NCI-H1092 (cell line): ENCODE results near the gene LPIN3.
A peak's percentile ranks its signal among the peaks of the same experiment; 100 is the strongest.

ENCODE experiments used
- DNase-seq: peaks from one replicate; lab custom pipeline; 2025; lab: John Stamatoyannopoulos, UW

LPIN3 gene

GRCh38 chr20:41392871-41393704, 52.5 kb downstream of the LPIN3 start:
- no peak for DNase-seq

DNA sequence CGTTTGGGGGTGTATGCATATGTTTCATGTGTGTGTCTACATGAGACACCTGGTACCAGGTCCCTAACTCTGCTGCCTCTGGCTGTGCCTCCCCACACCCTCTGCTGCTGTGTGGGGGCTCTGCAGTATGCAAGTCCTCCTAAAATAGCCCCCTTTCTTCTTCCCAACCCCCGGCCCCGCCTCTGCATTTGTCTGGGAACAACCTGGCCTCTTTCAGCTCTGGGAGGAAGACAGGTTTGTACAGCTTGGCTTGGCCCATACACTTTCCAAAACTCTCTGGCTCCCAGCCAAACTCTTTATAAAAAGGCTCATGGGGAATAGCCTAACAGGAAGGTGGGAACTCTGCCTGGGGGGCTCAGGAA, 53.1 kb downstream of the LPIN3 start:
- no peak for DNase-seq

DNA sequence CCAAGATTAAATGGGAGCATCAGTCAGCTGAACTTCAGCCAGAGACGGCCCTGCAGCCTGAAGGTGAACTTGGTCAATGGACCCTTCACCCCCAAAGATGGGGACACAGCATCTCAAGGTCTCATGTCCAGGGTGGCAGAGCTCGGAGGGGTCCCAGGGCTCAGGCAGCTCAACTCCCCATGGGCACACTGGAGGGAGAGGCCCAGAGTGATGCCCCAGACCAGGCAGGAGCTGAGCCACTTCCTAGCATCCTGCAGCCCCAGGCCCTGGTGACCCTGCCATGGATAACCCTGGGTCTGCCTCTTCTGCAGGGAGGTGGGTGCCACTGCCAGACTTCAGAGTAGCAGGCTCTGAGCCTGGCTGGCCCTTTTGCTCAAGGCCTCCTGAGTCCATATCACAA, 53.5 kb downstream of the LPIN3 start:
- no peak for DNase-seq

DNA sequence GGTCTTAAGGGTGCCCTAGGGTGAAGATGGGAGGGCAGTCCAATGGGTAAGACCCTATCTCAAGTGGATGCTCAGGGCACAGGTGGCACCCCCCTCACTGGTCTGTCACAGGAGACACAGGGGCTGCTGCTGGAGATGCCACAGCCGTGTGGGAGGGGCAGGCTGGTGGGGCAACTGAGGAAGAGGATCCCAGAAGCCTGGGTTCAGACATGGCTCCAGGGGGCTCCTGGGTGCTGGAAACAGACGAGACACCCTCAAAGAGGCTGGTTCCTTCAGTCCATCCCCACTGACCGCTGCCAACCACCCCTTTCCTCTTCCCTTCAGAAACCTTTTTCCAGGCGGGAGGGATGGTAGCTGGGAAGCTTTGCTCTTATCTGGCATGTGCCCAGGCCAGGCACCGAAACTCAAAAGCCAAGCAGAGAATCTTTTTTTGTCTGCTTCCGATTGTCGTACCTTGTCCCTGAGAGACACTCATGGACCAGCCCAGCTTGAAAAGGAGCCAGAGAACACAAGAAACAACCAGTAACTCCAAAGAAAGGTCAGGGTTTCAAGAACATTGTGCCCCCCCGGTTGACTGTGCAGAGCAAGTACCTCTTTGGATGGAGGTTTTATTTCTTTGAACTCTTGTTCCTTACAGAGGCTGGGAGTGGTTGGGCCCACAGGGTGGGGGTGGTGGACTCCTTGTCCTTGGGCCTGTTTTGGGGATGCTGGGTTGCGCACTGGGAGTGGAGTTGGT, 54.5 kb downstream of the LPIN3 start:
- no peak for DNase-seq

GRCh38 chr20:41395667-41396664, 55.3 kb downstream of the LPIN3 start:
- DNase-seq, result no peak

GRCh38 chr20:41398408-41398807, 57.8 kb downstream of the LPIN3 start:
- DNase-seq, result no peak

DNA sequence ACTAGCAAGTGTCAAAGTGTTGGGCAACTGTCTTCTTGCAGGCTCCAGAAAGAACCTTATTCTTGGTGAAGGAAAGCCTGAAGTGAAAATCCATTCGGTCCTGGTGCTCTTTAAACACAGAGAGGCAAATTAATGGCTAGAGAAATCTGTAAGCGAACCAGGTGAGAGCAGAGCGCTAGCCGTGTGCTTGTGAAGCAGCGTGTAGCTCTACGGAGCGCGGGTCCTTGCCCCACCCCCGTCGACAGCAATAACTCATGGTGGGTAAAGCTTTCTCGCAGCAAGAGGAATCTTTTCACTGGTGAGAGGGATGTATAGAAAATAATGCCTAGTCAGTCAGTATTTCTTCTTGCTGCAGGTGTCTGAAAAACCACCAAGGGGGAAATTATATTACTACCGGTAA, 63.0 kb downstream of the LPIN3 start:
- DNase-seq, result no peak

- DNase-seq, result no peak
Measured at GRCh38 chr20:41405436-41405835, 64.8 kb downstream of the LPIN3 start.

GRCh38 chr20:41406353-41406752, 65.7 kb downstream of the LPIN3 start:
- no peak for DNase-seq

DNA sequence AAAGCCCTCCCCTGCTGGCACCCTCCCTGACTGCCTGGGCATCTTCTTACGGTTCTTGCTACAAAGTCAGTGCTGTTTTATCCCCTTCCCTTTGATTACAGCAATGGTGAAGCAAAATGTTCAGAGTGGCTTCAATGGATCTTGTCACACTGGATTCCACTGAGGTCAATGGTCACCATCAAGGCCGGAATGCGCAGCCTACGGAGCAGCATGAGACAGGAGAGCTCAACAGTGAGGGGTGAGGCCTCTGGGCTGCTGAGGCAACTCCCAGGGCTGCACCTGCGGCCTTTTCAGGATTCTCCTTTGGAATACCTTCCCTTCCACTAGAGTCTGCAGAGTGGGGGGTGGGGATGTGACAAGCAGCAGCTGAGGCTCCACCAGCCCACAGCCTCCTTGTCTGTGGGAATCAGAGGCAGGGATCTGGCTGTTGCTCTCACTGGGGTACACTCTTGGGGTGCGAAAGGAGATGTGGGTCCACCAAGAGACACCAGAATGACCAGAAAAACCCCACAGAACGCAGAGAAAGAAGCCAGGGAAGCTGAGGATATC, 66.3 kb downstream of the LPIN3 start:
- DNase-seq, result no peak

GRCh38 chr20:41407607-41408006, 67.0 kb downstream of the LPIN3 start:
- DNase-seq, result no peak

DNA sequence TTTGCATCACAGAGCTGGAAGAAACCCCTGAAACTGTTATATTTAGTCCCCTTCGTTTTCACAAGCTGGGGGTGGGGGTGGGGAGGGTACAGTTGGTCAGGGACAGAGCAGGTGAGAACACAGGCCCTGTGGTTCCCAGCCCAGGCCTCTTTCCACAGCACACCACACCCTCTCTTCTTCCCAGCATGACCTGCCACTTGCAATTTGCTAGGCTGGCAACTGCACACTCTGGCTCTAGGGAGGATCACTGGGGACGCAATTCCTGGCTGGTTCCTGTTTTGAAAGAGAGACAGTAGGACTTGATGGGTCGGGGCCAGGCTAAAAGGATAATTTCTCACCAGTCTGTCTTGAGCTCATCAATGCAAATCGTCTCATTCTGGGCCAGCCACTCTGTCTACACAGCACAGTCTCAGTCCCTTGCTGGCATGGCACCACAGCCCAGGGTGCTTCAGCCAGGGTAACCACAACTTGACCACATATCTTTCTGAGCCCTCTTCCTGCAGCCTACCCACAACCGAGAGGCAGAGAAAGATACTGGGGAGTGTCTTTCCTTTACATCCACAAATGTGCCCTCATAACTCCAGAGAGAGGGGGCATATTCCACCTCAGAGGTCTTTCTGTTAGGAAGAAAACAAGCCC, 67.7 kb downstream of the LPIN3 start:
- no peak for DNase-seq

GRCh38 chr20:41408986-41409385, 68.4 kb downstream of the LPIN3 start:
- peak; percentile 83 for DNase-seq
